HFFc6 (cell line): ENCODE data around the gene KCNIP4. TPM values are rescaled to one million over a fixed set of nuclear protein-coding genes. Genes with fewer than 3 reads are reported as not detected.

ENCODE experiments used
- DNase-seq: peaks from one replicate; pipeline ENCODE4 v3.0.0-alpha.2; 2018
- H3K27ac Mint-ChIP-seq: 2 replicates; pipeline ENCODE4 v1.8.0; 2020; ENCODE audit warnings: mild to moderate bottlenecking, mixed read lengths
- H3K27me3 Mint-ChIP-seq: 2 replicates; pipeline ENCODE4 v1.8.0; 2021; ENCODE audit warnings: mild to moderate bottlenecking, moderate library complexity, mixed read lengths; ENCODE audit not compliant: insufficient read depth
- H3K36me3 Mint-ChIP-seq: 2 replicates; pipeline ENCODE4 v1.8.0; 2021; ENCODE audit warnings: low read depth, mixed read lengths
- H3K4me1 Mint-ChIP-seq: 2 replicates; pipeline ENCODE4 v1.8.0; 2020; ENCODE audit warnings: low read depth, mixed read lengths
- H3K4me3 Mint-ChIP-seq: 2 replicates; pipeline ENCODE4 v1.8.0; 2020; ENCODE audit warnings: mild to moderate bottlenecking, moderate library complexity, mixed read lengths
- H3K9me3 Mint-ChIP-seq: 2 replicates; pipeline ENCODE4 v1.8.0; 2020; ENCODE audit warnings: mild to moderate bottlenecking, mixed read lengths
- CTCF ChIP-seq: fragments of 200-600 bp; sonication (generic); IDR thresholded peaks from 2 replicates; pipeline ENCODE4 v1.5.0; 2021; ENCODE audit warnings: antibody characterized with exemption, mild to moderate bottlenecking
- total RNA-seq, 6 experiments: library from RNA; stranded (reverse); fragmentation: NEBNext Ultra II Directional; extraction: Animal tissue kit (Norgen Biotek cat#: 25700); gene quantifications; 2 replicates in 1 of 6; 3 replicates in 5 of 6; pipeline ENCODE4 v1.2.3, GENCODE V29; 2021

KCNIP4 gene
- total RNA-seq, 6 experiments from 2014 or later, result not detected

GRCh38 chr4:20984576-20984836, 964.1 kb downstream of the KCNIP4 start:
- no peaks in the 10 kb centered on the region for H3K36me3 Mint-ChIP-seq
- no peak overlapping the region for H3K4me3 Mint-ChIP-seq
- TF ChIP-seq CTCF, result no peak
- peaks cover 11% of the 10 kb centered on the region for H3K9me3 Mint-ChIP-seq
- H3K4me1 Mint-ChIP-seq, result no peaks in the 10 kb centered on the region
- no peak for DNase-seq
- no peak overlapping the region for H3K27ac Mint-ChIP-seq
- peaks cover 2% of the 10 kb centered on the region; the same call in 1 of the 2 replicates for H3K27me3 Mint-ChIP-seq

GRCh38 chr4:20983763-20984575, 964.6 kb downstream of the KCNIP4 start:
- H3K9me3 Mint-ChIP-seq, result peaks cover 9% of the 10 kb centered on the region
- no peak for DNase-seq
- H3K4me1 Mint-ChIP-seq, result no peaks in the 10 kb centered on the region
- H3K36me3 Mint-ChIP-seq, result no peaks in the 10 kb centered on the region
- H3K27me3 Mint-ChIP-seq, result no peaks in the 10 kb centered on the region
- H3K4me3 Mint-ChIP-seq, result no peak overlapping the region
- no peak overlapping the region for H3K27ac Mint-ChIP-seq
- no peak for TF ChIP-seq CTCF

GRCh38 chr4:20982544-20982943, 966.0 kb downstream of the KCNIP4 start:
- H3K4me1 Mint-ChIP-seq, result no peaks in the 10 kb centered on the region
- TF ChIP-seq CTCF, result no peak
- H3K27ac Mint-ChIP-seq, result no peak overlapping the region
- no peaks in the 10 kb centered on the region for H3K36me3 Mint-ChIP-seq
- no peak overlapping the region for H3K4me3 Mint-ChIP-seq
- H3K9me3 Mint-ChIP-seq, result peaks cover 9% of the 10 kb centered on the region
- no peak for DNase-seq
- H3K27me3 Mint-ChIP-seq, result no peaks in the 10 kb centered on the region

GRCh38 chr4:20960291-20960690, 988.3 kb downstream of the KCNIP4 start:
- no peaks in the 10 kb centered on the region for H3K4me1 Mint-ChIP-seq
- H3K9me3 Mint-ChIP-seq, result no peaks in the 10 kb centered on the region; the same call in 1 of the 2 replicates
- H3K27me3 Mint-ChIP-seq, result no peaks in the 10 kb centered on the region
- no peak for TF ChIP-seq CTCF
- no peak overlapping the region for H3K27ac Mint-ChIP-seq
- no peak for DNase-seq
- H3K36me3 Mint-ChIP-seq, result no peaks in the 10 kb centered on the region
- H3K4me3 Mint-ChIP-seq, result no peak overlapping the region

- no peaks in the 10 kb centered on the region for H3K36me3 Mint-ChIP-seq
- no peak overlapping the region for H3K4me3 Mint-ChIP-seq
- no peak for DNase-seq
- H3K27me3 Mint-ChIP-seq, result no peaks in the 10 kb centered on the region
- no peak overlapping the region for H3K27ac Mint-ChIP-seq
- no peaks in the 10 kb centered on the region for H3K4me1 Mint-ChIP-seq
- peaks cover 4% of the 10 kb centered on the region; the same call in 1 of the 2 replicates for H3K9me3 Mint-ChIP-seq
- no peak for TF ChIP-seq CTCF
Observed at GRCh38 chr4:20954541-20954940, 994.0 kb downstream of the KCNIP4 start.
